ENCODE measurements around the gene SPAG16. TPM values are rescaled to one million over a fixed set of nuclear protein-coding genes. Genes with fewer than 3 reads are reported as not detected.
"Not testable (repeated sequence)": the region's sequence is repeated elsewhere in the genome, so short reads cannot be mapped to it uniquely, and the experiment has no call there.

The SPAG16 gene
- total and polyA plus RNA-seq, 3 donors from 2014 or later = 69.7 to 111 (median 80.7) TPM

- Histone ChIP-seq H3K4me3 (no peak overlapping the region), H3K27me3 (no peaks in the 10 kb centered on the region), H3K4me1 (no peaks in the 10 kb centered on the region), H3K36me3 (ENCODE audit: low read depth, missing control alignments) (no peaks in the 10 kb centered on the region), H3K9me3 (no peaks in the 10 kb centered on the region), H3K27ac (no peak overlapping the region)
- WGBS, 2 donors = 96 to 98% methylated on average over 2 of the region's 2 CpGs
- no peak for DNase-seq
- TF ChIP-seq POLR2A (IDR thresholded peaks at IDR 0.05) = no peak
- no peak for TF ChIP-seq CTCF (IDR thresholded peaks at IDR 0.05)
- intact Hi-C loops (cut with DNase I; ENCODE audit: low total_unique reads) = no loop called here
These were observed 36.3 kb downstream of the SPAG16 start for GRCh38 chr2:213320604-213321003.

GRCh38 chr2:213336253-213336770 lies 52.0 kb downstream of the SPAG16 start:
- H3K36me3 ChIP-seq (ENCODE audit: low read depth, missing control alignments) = no peaks in the 10 kb centered on the region
- DNase-seq = no peak
- TF ChIP-seq CTCF (IDR thresholded peaks at IDR 0.05) (no peak), POLR2A (IDR thresholded peaks at IDR 0.05) (no peak)
- WGBS, 2 donors = 92 to 98% methylated on average over 4 of the region's 4 CpGs
- intact Hi-C loops (cut with DNase I; ENCODE audit: low total_unique reads) = no loop called here
- H3K4me3 ChIP-seq = no peak overlapping the region
- no peaks in the 10 kb centered on the region for H3K9me3 ChIP-seq
- H3K4me1 ChIP-seq = no peaks in the 10 kb centered on the region
- no peaks in the 10 kb centered on the region for H3K27me3 ChIP-seq
- no peak overlapping the region for H3K27ac ChIP-seq

GRCh38 chr2:213353419-213353818 lies 69.2 kb downstream of the SPAG16 start:
- 90 to 94% methylated on average over 2 of the region's 2 CpGs for WGBS, 2 donors
- Histone ChIP-seq H3K27me3 (no peaks in the 10 kb centered on the region), H3K27ac (no peak overlapping the region), H3K4me3 (no peak overlapping the region), H3K9me3 (no peaks in the 10 kb centered on the region), H3K36me3 (ENCODE audit: low read depth, missing control alignments) (no peaks in the 10 kb centered on the region), H3K4me1 (no peaks in the 10 kb centered on the region)
- TF ChIP-seq CTCF (IDR thresholded peaks at IDR 0.05) (no peak), POLR2A (IDR thresholded peaks at IDR 0.05) (no peak)
- intact Hi-C loops (cut with DNase I; ENCODE audit: low total_unique reads) = no loop called here
- no peak for DNase-seq

GRCh38 chr2:213376644-213377043 lies 92.4 kb downstream of the SPAG16 start:
- intact Hi-C loops (cut with DNase I; ENCODE audit: low total_unique reads) = no loop called here
- WGBS, 2 donors = 88 to 90% methylated on average over 1 of the region's 1 CpG

GRCh38 chr2:213407027-213407426 lies 122.8 kb downstream of the SPAG16 start:
- H3K27me3 ChIP-seq; H3K36me3 ChIP-seq (ENCODE audit: low read depth, missing control alignments); intact Hi-C loops (cut with DNase I; ENCODE audit: low total_unique reads); H3K4me3 ChIP-seq; H3K4me1 ChIP-seq; H3K27ac ChIP-seq; H3K9me3 ChIP-seq; DNase-seq: not testable (repeated sequence)
- 93 to 95% methylated on average over 9 of the region's 9 CpGs for WGBS, 2 donors

More at GRCh38 chr2:213376644-213377043, 92.4 kb downstream of the SPAG16 start:
- Histone ChIP-seq H3K4me3 (no peak overlapping the region), H3K9me3 (no peaks in the 10 kb centered on the region), H3K27me3 (no peaks in the 10 kb centered on the region), H3K27ac (no peak overlapping the region), H3K4me1 (no peaks in the 10 kb centered on the region), H3K36me3 (ENCODE audit: low read depth, missing control alignments) (no peaks in the 10 kb centered on the region)
- DNase-seq = no peak
- TF ChIP-seq POLR2A (IDR thresholded peaks at IDR 0.05) = no peak
- no peak for TF ChIP-seq CTCF (IDR thresholded peaks at IDR 0.05)

- intact Hi-C loops (cut with DNase I; ENCODE audit: low total_unique reads); H3K36me3 ChIP-seq (ENCODE audit: low read depth, missing control alignments); H3K9me3 ChIP-seq; H3K27ac ChIP-seq; DNase-seq; H3K4me3 ChIP-seq; H3K27me3 ChIP-seq; H3K4me1 ChIP-seq: not testable (repeated sequence)
- WGBS, 2 donors = 77 to 79% methylated on average over 6 of the region's 6 CpGs
These were observed 124.3 kb downstream of the SPAG16 start for GRCh38 chr2:213408426-213409070.

GRCh38 chr2:213410687-213411086 lies 126.4 kb downstream of the SPAG16 start:
- H3K27ac ChIP-seq; H3K4me3 ChIP-seq; H3K9me3 ChIP-seq; intact Hi-C loops (cut with DNase I; ENCODE audit: low total_unique reads); DNase-seq; H3K4me1 ChIP-seq; H3K27me3 ChIP-seq; H3K36me3 ChIP-seq (ENCODE audit: low read depth, missing control alignments): not testable (repeated sequence)
- 92 to 97% methylated on average over 9 of the region's 9 CpGs for WGBS, 2 donors

Measured in testis (tissue), 3 donors.